Retinal pigment epithelial cell (primary cell): ENCODE results near the gene ADAMTS17.

Source experiments
- DNase-seq: peaks from one replicate; pipeline ENCODE4 v3.0.0-alpha.2; 2010; ENCODE audit warnings: low read depth
- H3K4me3 ChIP-seq: 2 replicates; pipeline ENCODE4 v1.5.1; 2011; ENCODE audit warnings: mild to moderate bottlenecking, low read length, control low read depth, moderate library complexity
- CTCF ChIP-seq: conservative IDR thresholded peaks from 2 replicates; pipeline ENCODE4 v1.5.1; 2011; ENCODE audit warnings: low read depth, low read length, control low read depth, inconsistent platforms

Gene ADAMTS17

DNA sequence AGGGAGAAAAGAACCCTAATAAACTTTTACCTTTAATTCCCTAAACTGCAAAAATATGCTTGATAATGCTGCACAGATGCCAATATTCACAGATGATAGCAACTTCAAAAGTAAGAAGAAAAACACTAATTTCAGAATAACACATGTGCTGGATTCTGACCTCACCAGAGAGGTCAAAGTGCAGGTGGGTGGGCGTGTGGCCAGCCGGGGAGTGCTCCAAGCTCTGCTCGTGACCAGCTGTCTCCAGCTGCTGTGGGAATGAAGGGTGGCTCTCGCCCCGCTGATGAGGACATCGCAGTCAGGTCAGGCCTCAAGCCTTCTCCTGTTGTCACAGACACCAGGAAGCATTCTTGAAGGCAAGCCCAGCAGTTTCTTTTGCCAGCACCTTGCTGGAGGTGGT lies 57.1 kb downstream of the ADAMTS17 start:
- TF ChIP-seq CTCF, result no peak
- H3K4me3 ChIP-seq, result no peak overlapping the region
- DNase-seq, result no peak

GRCh38 chr15:100284191-100284590 lies 57.6 kb downstream of the ADAMTS17 start:
- DNase-seq, result no peak
- H3K4me3 ChIP-seq, result no peak overlapping the region
- TF ChIP-seq CTCF, result no peak

GRCh38 chr15:100281096-100281917 lies 60.5 kb downstream of the ADAMTS17 start:
- no peak overlapping the region for H3K4me3 ChIP-seq
- DNase-seq, result no peak
- no peak for TF ChIP-seq CTCF

GRCh38 chr15:100279849-100280248 lies 61.9 kb downstream of the ADAMTS17 start:
- DNase-seq, result no peak
- no peak for TF ChIP-seq CTCF
- H3K4me3 ChIP-seq, result no peak overlapping the region

- no peak for DNase-seq
- no peak overlapping the region for H3K4me3 ChIP-seq
- no peak for TF ChIP-seq CTCF
These were observed 62.3 kb downstream of the ADAMTS17 start for GRCh38 chr15:100279446-100279845.

DNA sequence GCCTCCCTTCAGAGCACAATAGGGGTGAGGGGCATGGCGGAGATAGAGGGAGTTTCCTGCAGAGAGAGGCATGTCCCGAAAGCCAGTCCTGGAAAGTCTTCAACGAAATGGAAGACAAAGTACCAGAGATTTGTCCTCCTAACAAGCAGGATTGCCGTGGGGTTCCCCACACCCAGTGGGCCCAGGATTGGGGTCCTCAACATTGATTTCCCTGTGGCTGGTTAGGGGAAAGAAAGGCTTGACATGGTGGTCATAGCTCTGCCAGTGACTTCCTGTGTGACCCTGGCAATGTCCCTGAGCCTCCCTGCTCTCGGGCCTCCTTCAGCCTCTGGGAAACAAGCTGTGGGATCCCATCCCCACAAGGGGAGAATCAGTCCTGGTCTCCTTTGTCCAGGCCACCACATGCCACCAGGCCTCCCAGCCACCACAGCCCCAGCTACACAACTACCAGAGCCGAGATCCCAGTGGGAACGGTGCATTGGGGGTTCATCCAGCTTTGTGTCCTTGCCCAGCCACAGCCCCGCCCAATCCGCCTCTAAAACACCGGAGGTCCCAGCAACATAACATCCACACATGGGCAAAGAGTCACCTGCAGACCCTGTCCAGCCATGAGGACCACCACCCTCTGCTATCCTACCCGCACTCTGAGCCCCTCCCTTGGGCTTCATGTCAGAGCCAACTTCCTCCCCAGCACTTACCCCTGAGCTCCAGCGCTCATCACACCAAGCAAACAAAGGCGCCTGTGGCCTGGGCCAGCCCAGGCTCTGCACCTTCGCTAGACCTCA lies 63.0 kb downstream of the ADAMTS17 start:
- no peak for TF ChIP-seq CTCF
- no peak overlapping the region for H3K4me3 ChIP-seq
- DNase-seq, result no peak
